Prostate gland (tissue), 2 donors: Measurements from ENCODE around the gene ELOA.
A peak's percentile ranks its signal among the peaks of the same experiment; 100 is the strongest.

Experiments used
- CTCF ChIP-seq, 4 experiments: fragments of 200-600 bp in 2 of 4; fragments of 450-650 bp in 2 of 4; sonication (generic) in 2 of 4; IDR thresholded peaks; 1 replicate in 3 of 4; 2 replicates in 1 of 4; pipeline ENCODE4 v1.5.1; 2016 to 2019; ENCODE audit warnings: antibody characterized with exemption in 4 of 4, mild to moderate bottlenecking in 2 of 4, moderate library complexity in 2 of 4
- POLR2A ChIP-seq: fragments of 450-650 bp; IDR thresholded peaks from one replicate; pipeline ENCODE4 v1.6.1; 2016; ENCODE audit warnings: antibody characterized with exemption, mild to moderate bottlenecking
- POLR2AphosphoS5 ChIP-seq: sonication (generic); formaldehyde crosslinking; IDR thresholded peaks from one replicate; pipeline ENCODE4 v1.6.1; 2017; ENCODE audit warnings: antibody characterized with exemption

- TF ChIP-seq CTCF (IDR thresholded peaks at IDR 0.05), result no peak
- TF ChIP-seq POLR2A, result no peak
- TF ChIP-seq POLR2AphosphoS5, result peak; percentile 91
These were observed 15.9 kb upstream of the ELOA start for GRCh38 chr1:23727362-23727811.
